ENCODE results near the gene BEND5.

Gene BEND5

GRCh38 chr1:48678710-48679505, 97.8 kb downstream of the BEND5 start:
- DNase-seq: no peak

Data from CD4-positive, alpha-beta T cell treated with Interleukin-15 for 1 hour (primary cell).